Keratinocyte (primary cell): ENCODE measurements around the gene AGER.

Source experiments
- EZH2 ChIP-seq: IDR thresholded peaks from one replicate; pipeline ENCODE4 v1.6.1; 2012; ENCODE audit warnings: inconsistent platforms, mild to moderate bottlenecking, low read length, moderate library complexity
- TF ChIP-seq, protein P1 (sequence below), 3 experiments: IDR thresholded peaks in 1 of 3; conservative IDR thresholded peaks in 1 of 3; optimal IDR thresholded peaks in 1 of 3; 2 replicates in 2 of 3; 3 replicates in 1 of 3; pipeline versions ENCODE3 to v1.5.1; 2011; ENCODE audit warnings: low read length in 3 of 3, mild to moderate bottlenecking in 3 of 3, moderate library complexity in 2 of 3, control low read depth in 1 of 3, inconsistent platforms in 1 of 3; ENCODE audit not compliant: insufficient read depth in 2 of 3; ENCODE audit errors: extremely low read depth in 1 of 3

DNA sequence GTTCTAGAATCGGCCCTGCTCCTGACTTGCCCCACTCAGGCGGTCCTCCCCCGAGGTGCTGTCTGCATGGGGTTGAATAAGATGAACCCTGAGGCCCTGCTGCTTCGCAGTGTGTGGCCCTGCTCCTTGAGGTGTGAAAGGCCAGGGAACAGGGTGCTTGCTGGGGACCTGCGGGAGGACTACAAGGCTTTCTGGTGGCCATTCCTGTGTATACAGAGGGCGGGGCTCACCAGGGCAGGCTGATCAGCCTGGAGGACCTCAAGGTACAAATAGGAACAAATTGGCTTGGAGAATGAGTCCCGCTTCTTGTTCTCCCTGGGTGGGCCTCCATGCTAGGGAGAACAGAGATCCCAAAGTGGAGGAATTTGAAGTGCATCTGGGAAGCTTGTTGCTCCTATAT lies 34.1 kb upstream of the AGER start:
- TF ChIP-seq, protein P1, sequence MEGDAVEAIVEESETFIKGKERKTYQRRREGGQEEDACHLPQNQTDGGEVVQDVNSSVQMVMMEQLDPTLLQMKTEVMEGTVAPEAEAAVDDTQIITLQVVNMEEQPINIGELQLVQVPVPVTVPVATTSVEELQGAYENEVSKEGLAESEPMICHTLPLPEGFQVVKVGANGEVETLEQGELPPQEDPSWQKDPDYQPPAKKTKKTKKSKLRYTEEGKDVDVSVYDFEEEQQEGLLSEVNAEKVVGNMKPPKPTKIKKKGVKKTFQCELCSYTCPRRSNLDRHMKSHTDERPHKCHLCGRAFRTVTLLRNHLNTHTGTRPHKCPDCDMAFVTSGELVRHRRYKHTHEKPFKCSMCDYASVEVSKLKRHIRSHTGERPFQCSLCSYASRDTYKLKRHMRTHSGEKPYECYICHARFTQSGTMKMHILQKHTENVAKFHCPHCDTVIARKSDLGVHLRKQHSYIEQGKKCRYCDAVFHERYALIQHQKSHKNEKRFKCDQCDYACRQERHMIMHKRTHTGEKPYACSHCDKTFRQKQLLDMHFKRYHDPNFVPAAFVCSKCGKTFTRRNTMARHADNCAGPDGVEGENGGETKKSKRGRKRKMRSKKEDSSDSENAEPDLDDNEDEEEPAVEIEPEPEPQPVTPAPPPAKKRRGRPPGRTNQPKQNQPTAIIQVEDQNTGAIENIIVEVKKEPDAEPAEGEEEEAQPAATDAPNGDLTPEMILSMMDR (optimal IDR thresholded peaks at IDR 0.05 in 1 of 3, IDR thresholded peaks at IDR 0.05 in 1 of 3, conservative IDR thresholded peaks at IDR 0.05 in 1 of 3; ENCODE audit: extremely low read depth in 1 of 3, insufficient read depth in 2 of 3, low read length in 3 of 3), result no peak
- TF ChIP-seq EZH2, result no peak
